ENCODE measurements around the gene RASGRP1.

The RASGRP1 gene

DNA sequence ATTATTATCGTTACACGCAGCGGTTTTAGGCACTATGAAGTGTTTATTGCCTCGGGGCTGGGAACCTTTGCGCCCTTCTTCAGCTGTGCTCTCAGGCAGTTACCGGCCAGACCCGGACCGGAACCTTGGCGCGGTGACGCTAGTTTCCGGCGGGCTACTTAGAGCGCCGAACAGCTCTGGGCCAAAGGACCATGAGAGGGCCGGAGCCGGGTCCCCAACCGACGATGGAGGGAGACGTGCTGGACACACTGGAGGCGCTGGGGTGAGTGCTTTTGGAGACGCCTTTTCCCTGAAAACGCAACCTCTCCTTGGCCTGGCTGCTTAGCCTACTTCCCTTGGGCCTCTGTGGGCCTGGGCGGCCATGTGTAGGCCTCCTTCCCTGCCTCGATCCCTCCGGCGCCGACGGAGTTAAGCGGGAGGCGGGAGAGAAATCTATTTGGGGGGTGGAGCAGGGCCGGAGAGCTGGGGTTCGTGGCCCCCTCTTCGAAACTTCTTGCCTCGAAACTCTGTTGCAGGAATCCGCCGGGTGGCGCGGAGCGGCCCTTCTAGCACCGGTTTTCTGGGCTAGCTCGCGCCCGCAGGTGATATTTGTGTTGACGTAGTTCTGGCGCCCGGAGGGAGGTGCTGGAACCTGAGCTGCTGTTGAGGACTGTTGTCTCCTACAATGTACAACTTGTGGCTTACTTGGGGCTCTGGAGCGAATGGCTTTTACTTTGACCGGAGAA lies 110.5 kb downstream of the RASGRP1 start, which contains the start of gene FAM98B:
Gene FAM98B, plus strand, starts transcription at position 157 of the 725 bp plus-strand sequence. Its CDS starts 35 bp downstream, at position 192.
- DNase-seq = peak; percentile 97

DNA sequence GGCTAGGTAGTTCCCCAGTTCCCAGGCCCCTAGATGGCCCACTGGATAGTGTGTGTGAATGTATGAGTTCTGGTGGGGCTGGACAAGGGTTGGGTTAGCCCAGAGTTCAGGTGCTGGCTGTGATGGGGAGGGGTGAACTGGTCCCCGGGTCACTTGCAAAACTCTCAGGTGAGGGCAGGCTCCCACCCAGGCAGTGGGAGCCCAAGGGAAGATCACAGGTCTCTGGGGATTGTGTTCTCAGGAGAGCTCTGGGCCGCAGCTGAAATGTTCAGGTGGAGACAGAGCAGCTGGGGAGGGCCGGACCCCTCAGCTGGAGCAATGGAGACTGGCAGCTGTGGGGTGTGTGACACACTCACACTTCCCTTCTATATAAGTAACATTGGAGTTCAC lies 123.5 kb downstream of the RASGRP1 start:
- no peak for DNase-seq

- peak; percentile 77 for DNase-seq
Measured at GRCh38 chr15:38440353-38441129, 124.1 kb downstream of the RASGRP1 start.
